Stimulated activated CD8-positive, alpha-beta memory T cell treated with anti-CD3 and anti-CD28 coated beads, Interleukin-15, amount 100 ng/mL, for 1 hour (primary cell): ENCODE measurements around the gene SRD5A3.

Experiments used
- DNase-seq: peaks from one replicate; pipeline ENCODE4 v3.0.0-alpha.2; 2020; ENCODE audit warnings: low read depth

The SRD5A3 gene

DNA sequence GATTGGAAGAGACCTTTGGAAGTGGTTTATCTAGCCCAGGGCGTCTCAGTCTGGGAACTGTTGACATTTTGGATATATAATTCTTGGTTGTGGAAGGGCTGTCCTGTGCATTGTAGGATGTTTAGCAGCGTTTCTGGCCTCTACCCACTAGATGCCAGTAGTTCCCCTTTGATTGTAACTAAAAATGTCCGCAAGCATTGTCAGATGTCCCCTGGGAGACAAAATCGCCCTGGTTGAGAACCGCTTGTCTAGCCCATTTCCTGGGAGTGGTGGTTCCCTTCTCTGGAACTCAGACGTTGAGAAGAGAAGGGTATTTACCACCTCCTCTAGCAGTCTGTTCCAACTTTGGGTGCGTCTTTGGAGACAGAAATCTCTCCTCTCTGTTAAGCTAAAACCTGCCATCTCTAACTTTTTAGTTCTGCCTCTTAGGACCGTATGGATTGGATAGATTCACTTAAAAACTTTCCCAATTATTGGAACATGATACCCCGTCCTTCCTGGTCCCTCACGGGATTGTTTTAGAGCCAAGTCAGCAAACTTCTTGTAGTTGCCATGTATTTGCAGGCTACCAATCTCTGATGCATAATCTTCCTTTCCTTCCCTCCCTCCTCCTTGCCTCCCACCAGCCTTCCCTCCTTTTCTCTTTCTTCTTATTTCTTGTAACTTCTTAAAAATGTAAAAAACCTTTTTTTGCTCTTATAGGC is 63.6 kb downstream of the SRD5A3 start:
- no peak for DNase-seq

DNA sequence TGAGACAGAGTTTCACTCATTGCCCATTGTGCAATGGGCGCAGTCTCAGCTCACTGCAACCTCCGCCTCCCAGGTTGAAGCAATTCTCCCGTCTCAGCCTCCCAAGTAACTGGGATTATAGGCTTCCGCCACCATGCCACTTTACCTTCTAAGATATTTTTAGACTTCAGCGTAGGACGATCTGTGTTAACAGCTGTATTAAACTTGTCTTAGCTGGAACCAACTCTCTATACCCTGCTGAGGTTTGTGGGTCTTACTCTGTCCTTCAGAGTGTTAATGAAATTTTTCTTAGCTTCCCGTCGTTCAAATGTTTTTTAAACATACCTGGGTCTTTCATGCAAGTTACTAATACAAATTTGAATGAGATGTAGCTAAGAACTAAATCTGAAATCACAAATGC is 64.4 kb downstream of the SRD5A3 start:
- no peak for DNase-seq

DNA sequence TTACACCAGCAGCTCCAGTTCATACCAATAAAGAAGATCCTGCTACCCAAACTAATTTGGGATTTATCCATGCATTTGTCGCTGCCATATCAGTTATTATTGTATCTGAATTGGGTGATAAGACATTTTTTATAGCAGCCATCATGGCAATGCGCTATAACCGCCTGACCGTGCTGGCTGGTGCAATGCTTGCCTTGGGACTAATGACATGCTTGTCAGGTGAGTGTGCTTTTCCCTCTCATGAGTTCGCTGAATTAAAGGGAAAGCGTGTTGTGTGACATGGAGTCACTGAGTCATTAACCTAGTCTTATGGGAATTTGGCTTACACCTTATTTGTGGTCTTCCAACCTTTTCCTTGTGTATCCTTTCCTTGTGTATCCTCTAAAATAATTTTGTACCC is 65.6 kb downstream of the SRD5A3 start:
- DNase-seq = no peak

DNA sequence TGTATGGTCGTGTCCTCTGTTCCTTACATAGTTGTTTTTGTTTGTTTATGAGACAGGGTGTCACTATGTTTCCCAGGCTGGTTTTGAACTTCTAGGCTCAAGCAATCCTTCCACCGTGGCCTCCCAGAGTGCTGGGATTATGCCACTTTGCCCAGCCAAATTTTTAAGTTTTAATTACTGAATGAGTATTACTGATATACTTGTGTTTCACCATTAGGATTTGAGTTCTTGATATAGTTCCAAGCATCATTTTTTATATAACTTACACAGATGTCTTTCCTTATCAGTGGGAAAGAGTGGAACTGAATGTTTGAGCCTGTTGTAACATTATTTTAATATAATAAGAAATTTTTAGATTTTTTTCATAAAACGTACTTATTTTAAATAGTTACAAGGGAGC is 70.1 kb downstream of the SRD5A3 start:
- DNase-seq = no peak
